Colonic mucosa (tissue), 4 donors: ENCODE data around the gene THRSP. TPM values are rescaled to one million over a fixed set of nuclear protein-coding genes. Genes with fewer than 3 reads are reported as not detected.
A peak's percentile ranks its signal among the peaks of the same experiment; 100 is the strongest.

Source experiments
- DNase-seq: peaks from one replicate; pipeline ENCODE4 v3.0.0-alpha.2; 2020
- H3K27ac ChIP-seq: fragments of 200-600 bp; one replicate; pipeline ENCODE4 v1.8.0; 2021
- H3K27me3 ChIP-seq: fragments of 200-600 bp; one replicate; pipeline ENCODE4 v1.8.0; 2021
- H3K36me3 ChIP-seq: fragments of 200-600 bp; one replicate; pipeline ENCODE4 v1.8.0; 2021
- H3K4me1 ChIP-seq: fragments of 200-600 bp; one replicate; pipeline ENCODE4 v1.8.0; 2021; ENCODE audit warnings: mild to moderate bottlenecking
- H3K4me3 ChIP-seq: fragments of 200-600 bp; one replicate; pipeline ENCODE4 v1.8.0; 2021
- H3K9ac ChIP-seq, 2 donors: one replicate each; pipeline ENCODE4 v1.7.0; 2013; ENCODE audit warnings: control low read depth in 2 of 2, low read depth in 2 of 2, low read length in 2 of 2
- H3K9me3 ChIP-seq: fragments of 200-600 bp; one replicate; pipeline ENCODE4 v1.8.0; 2021
- CTCF ChIP-seq: fragments of 200-600 bp; IDR thresholded peaks from one replicate; pipeline ENCODE4 v1.8.0; 2022; ENCODE audit warnings: antibody characterized with exemption, mild to moderate bottlenecking
- intact Hi-C: fragments of 100-400 bp; cut with DNase I; formaldehyde crosslinking; loops from one replicate; pipeline ENCODE4 v1.14.1; 2022
- total RNA-seq, 2 donors: library from RNA; stranded (reverse); fragmentation: NEBNext Ultra II Directional in 1 of 2; extraction: Animal tissue kit (Norgen Biotek cat#: 25700) in 1 of 2; gene quantifications; one replicate each; pipeline ENCODE4 v1.2.1, GENCODE V29; 2021
- donor health status: healthy.
- donor health status: DM: no; HTN: no; CAD: no.
- donor health status: DM: no; HTN: no; CAD: no.

THRSP gene
- total RNA-seq, 2 donors from 2014 or later: 0.61 TPM; not detected in 1

DNA sequence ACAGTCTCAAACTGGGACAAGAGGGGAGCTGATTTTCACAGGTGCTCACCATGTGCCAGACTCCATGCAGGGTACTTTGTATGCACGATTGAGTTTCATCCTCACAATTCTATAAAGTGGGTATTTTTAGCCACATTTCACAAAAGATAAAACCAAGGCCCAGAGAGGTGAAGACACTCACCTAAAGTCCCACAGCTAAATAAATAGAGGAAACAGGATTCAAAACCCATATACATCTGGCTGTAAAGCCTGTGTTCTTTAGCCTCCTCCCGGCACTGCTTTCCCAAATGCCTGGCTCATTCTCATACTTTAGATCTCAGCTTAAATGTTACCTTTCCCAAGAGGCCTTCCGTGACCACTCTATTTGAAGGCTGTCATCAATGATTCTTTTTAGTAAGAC lies 27.3 kb upstream of the THRSP start:
- Histone ChIP-seq H3K9ac (no peak overlapping the region), H3K4me3 (no peak overlapping the region), H3K27ac (peak overlapping the region; percentile 68), H3K4me1 (peaks cover 15% of the 10 kb centered on the region), H3K9me3 (no peaks in the 10 kb centered on the region), H3K36me3 (no peaks in the 10 kb centered on the region), H3K27me3 (no peaks in the 10 kb centered on the region)
- DNase-seq: no peak
- intact Hi-C loops: no loop called here
- no peak for TF ChIP-seq CTCF

DNA sequence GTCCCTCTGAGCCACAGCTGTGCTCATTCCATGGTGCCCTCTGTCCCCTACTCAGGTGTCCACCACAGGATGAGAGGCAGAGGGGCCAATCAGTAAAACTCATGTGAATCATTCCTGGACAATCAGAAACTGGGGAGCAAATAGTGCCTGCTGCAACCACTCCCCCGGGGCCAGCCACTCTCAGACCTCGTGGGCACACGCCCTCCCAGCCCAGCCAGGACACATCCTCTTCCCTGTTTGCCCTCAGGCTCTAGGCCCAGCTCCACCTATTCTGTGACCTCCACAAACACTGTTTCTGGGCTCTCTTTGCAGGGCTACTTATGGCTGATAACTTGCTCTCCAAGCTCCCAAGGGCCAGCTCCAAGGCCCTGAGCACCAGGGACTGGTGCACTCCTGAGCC lies 26.6 kb upstream of the THRSP start:
- no peaks in the 10 kb centered on the region for H3K36me3 ChIP-seq
- peak; percentile 80 for DNase-seq
- H3K4me3 ChIP-seq: no peak overlapping the region
- H3K9ac ChIP-seq: peak overlapping the region in 1 of 2 donors; percentile 15
- peak overlapping the region; percentile 68 for H3K27ac ChIP-seq
- intact Hi-C loops: no loop called here
- peaks cover 15% of the 10 kb centered on the region for H3K4me1 ChIP-seq
- no peaks in the 10 kb centered on the region for H3K27me3 ChIP-seq
- H3K9me3 ChIP-seq: no peaks in the 10 kb centered on the region
- no peak for TF ChIP-seq CTCF

DNA sequence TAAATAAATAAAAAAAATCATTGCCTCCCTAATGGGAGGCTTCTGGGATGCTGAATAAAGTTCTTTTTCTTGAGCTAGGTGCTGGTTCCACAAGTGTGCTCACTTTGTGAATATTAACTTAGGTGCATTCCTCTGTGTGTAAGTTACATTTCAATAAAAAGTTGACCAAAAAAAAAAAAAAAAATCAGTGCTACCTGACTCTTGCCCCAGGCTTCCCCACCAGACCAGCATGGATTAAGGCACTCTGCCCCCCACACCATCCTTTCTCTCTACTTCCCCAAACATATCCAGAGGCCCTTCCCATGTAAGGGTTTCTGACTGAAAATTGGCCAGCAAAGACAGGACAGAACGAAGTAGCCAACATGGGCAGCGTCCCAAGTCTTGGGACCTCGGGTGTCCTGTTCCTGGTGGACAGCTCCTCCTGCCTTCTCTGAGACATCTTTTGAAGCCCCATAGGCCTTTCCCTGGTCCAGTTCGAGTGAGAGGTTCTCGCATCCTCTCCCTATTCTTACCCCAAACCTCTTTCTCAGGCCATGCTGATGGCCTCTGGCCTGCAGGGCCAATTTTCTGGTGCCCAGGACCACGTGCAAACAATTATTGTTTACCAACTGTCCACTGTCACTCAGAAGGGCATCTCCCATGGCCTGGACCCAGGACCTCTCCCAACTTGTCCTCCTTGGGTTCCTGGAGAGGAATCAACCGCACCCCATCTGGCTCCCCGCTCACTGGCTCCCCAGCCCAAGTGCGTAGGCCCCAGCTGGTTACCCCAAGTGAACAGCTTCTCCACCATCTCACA lies 25.6 kb upstream of the THRSP start:
- peak overlapping the region; percentile 68 for H3K27ac ChIP-seq
- peaks cover 15% of the 10 kb centered on the region for H3K4me1 ChIP-seq
- no peak overlapping the region for H3K4me3 ChIP-seq
- intact Hi-C loops: no loop called here
- no peak for TF ChIP-seq CTCF
- peak overlapping the region in 1 of 2 donors; percentile 32 for H3K9ac ChIP-seq
- no peaks in the 10 kb centered on the region for H3K36me3 ChIP-seq
- no peak for DNase-seq
- H3K9me3 ChIP-seq: no peaks in the 10 kb centered on the region
- no peaks in the 10 kb centered on the region for H3K27me3 ChIP-seq

- Histone ChIP-seq H3K27me3 (no peaks in the 10 kb centered on the region), H3K27ac (peak overlapping the region; percentile 68), H3K4me3 (no peak overlapping the region), H3K9me3 (no peaks in the 10 kb centered on the region), H3K4me1 (peaks cover 15% of the 10 kb centered on the region), H3K36me3 (no peaks in the 10 kb centered on the region), H3K9ac (peak overlapping the region in 1 of 2 donors; percentile 32)
- TF ChIP-seq CTCF: no peak
- DNase-seq: peak; percentile 89
- intact Hi-C loops: no loop called here
These were observed 24.9 kb upstream of the THRSP start for GRCh38 chr11:78038697-78039313.

- H3K9me3 ChIP-seq: no peaks in the 10 kb centered on the region
- DNase-seq: no peak
These were observed 24.2 kb upstream of the THRSP start for GRCh38 chr11:78039391-78039918.

More at GRCh38 chr11:78039391-78039918, 24.2 kb upstream of the THRSP start:
- Histone ChIP-seq H3K4me1 (peaks cover 15% of the 10 kb centered on the region), H3K27me3 (no peaks in the 10 kb centered on the region), H3K27ac (peak overlapping the region; percentile 68), H3K36me3 (no peaks in the 10 kb centered on the region), H3K9ac (peak overlapping the region in 1 of 2 donors; percentile 65), H3K4me3 (no peak overlapping the region)
- TF ChIP-seq CTCF: no peak
- intact Hi-C loops: no loop called here
